ENCODE measurements around the gene TTBK2. TPM values are rescaled to one million over a fixed set of nuclear protein-coding genes. Genes with fewer than 3 reads are reported as not detected.

Gene TTBK2
- total RNA-seq, 1 donor from 2014 or later = 47.8 TPM

GRCh38 chr15:42760759-42761158 is 159.8 kb downstream of the TTBK2 start:
- no peak for TF ChIP-seq CTCF (IDR thresholded peaks at IDR 0.05; ENCODE audit: partially characterized antibody, unreplicated experiment)
- Mint-ChIP-seq H3K36me3 (ENCODE audit: unreplicated experiment) (peaks cover 25% of the 10 kb centered on the region), H3K4me3 (ENCODE audit: unreplicated experiment) (no peak overlapping the region), H3K9me3 (ENCODE audit: unreplicated experiment) (peaks cover 16% of the 10 kb centered on the region), H3K27me3 (ENCODE audit: unreplicated experiment) (peaks cover 5% of the 10 kb centered on the region), H3K27ac (ENCODE audit: unreplicated experiment) (no peak overlapping the region), H3K4me1 (ENCODE audit: low read depth, unreplicated experiment) (no peaks in the 10 kb centered on the region)
- no peak for DNase-seq

- DNase-seq = no peak
- TF ChIP-seq CTCF (IDR thresholded peaks at IDR 0.05; ENCODE audit: partially characterized antibody, unreplicated experiment) = no peak
- Mint-ChIP-seq H3K4me3 (ENCODE audit: unreplicated experiment) (no peak overlapping the region), H3K4me1 (ENCODE audit: low read depth, unreplicated experiment) (no peaks in the 10 kb centered on the region), H3K36me3 (ENCODE audit: unreplicated experiment) (peaks cover 25% of the 10 kb centered on the region), H3K27ac (ENCODE audit: unreplicated experiment) (no peak overlapping the region), H3K27me3 (ENCODE audit: unreplicated experiment) (peaks cover 5% of the 10 kb centered on the region), H3K9me3 (ENCODE audit: unreplicated experiment) (peaks cover 16% of the 10 kb centered on the region)
These were observed 161.5 kb downstream of the TTBK2 start for GRCh38 chr15:42759093-42759492.

- H3K9me3 Mint-ChIP-seq (ENCODE audit: unreplicated experiment) = peaks cover 9% of the 10 kb centered on the region
These were observed 170.3 kb downstream of the TTBK2 start for GRCh38 chr15:42750306-42750705.

GRCh38 chr15:42749266-42749665 is 171.3 kb downstream of the TTBK2 start:
- no peak for DNase-seq
- H3K36me3 Mint-ChIP-seq (ENCODE audit: unreplicated experiment) = peaks cover 27% of the 10 kb centered on the region
- no peak for TF ChIP-seq CTCF (IDR thresholded peaks at IDR 0.05; ENCODE audit: partially characterized antibody, unreplicated experiment)
- H3K27ac Mint-ChIP-seq (ENCODE audit: unreplicated experiment) = peak overlapping the region; percentile 40
- no peaks in the 10 kb centered on the region for H3K27me3 Mint-ChIP-seq (ENCODE audit: unreplicated experiment)
- peaks cover 9% of the 10 kb centered on the region for H3K9me3 Mint-ChIP-seq (ENCODE audit: unreplicated experiment)
- peak overlapping the region; percentile 23 for H3K4me3 Mint-ChIP-seq (ENCODE audit: unreplicated experiment)
- H3K4me1 Mint-ChIP-seq (ENCODE audit: low read depth, unreplicated experiment) = peaks cover 16% of the 10 kb centered on the region

More at GRCh38 chr15:42750306-42750705, 170.3 kb downstream of the TTBK2 start:
- Mint-ChIP-seq H3K27ac (ENCODE audit: unreplicated experiment) (no peak overlapping the region), H3K36me3 (ENCODE audit: unreplicated experiment) (peaks cover 27% of the 10 kb centered on the region), H3K4me3 (ENCODE audit: unreplicated experiment) (no peak overlapping the region), H3K27me3 (ENCODE audit: unreplicated experiment) (no peaks in the 10 kb centered on the region), H3K4me1 (ENCODE audit: low read depth, unreplicated experiment) (peaks cover 16% of the 10 kb centered on the region)
- no peak for TF ChIP-seq CTCF (IDR thresholded peaks at IDR 0.05; ENCODE audit: partially characterized antibody, unreplicated experiment)
- DNase-seq = no peak

- peaks cover 28% of the 10 kb centered on the region for H3K4me1 Mint-ChIP-seq (ENCODE audit: low read depth, unreplicated experiment)
- peaks cover 3% of the 10 kb centered on the region for H3K27me3 Mint-ChIP-seq (ENCODE audit: unreplicated experiment)
- peaks cover 2% of the 10 kb centered on the region for H3K9me3 Mint-ChIP-seq (ENCODE audit: unreplicated experiment)
- TF ChIP-seq CTCF (IDR thresholded peaks at IDR 0.05; ENCODE audit: partially characterized antibody, unreplicated experiment) = no peak
- no peaks in the 10 kb centered on the region for H3K36me3 Mint-ChIP-seq (ENCODE audit: unreplicated experiment)
- no peak overlapping the region for H3K4me3 Mint-ChIP-seq (ENCODE audit: unreplicated experiment)
- no peak overlapping the region for H3K27ac Mint-ChIP-seq (ENCODE audit: unreplicated experiment)
- no peak for DNase-seq
These were observed 176.4 kb downstream of the TTBK2 start for GRCh38 chr15:42744195-42744594.

Data from glutamatergic neuron (in vitro differentiated cells).